ENCODE measurements around the gene TEX11. TPM values are rescaled to one million over a fixed set of nuclear protein-coding genes. Genes with fewer than 3 reads are reported as not detected.
A peak's percentile ranks its signal among the peaks of the same experiment; 100 is the strongest.

Gene TEX11
- total RNA-seq, 1 experiment from 2014 or later = not detected

- H3K27me3 ChIP-seq (replicated peaks; ENCODE audit: insufficient read depth, low read depth, low read length, poor library complexity) = no peaks in the 10 kb centered on the region
- H3K4me1 ChIP-seq (ENCODE audit: insufficient read depth, low read length, poor library complexity, severe bottlenecking) = peaks cover 7% of the 10 kb centered on the region
- no peak overlapping the region for H3K4me3 ChIP-seq (ENCODE audit: low read depth, low read length, poor library complexity, severe bottlenecking)
- no peak overlapping the region for H3K27ac ChIP-seq (ENCODE audit: low read depth, low read length, poor library complexity, severe bottlenecking)
- TF ChIP-seq EZH2 (IDR thresholded peaks at IDR 0.05; ENCODE audit: borderline replicate concordance, low read depth, low read length, poor library complexity, severe bottlenecking) (no peak), CTCF (conservative IDR thresholded peaks at IDR 0.05; ENCODE audit: low read depth, low read length) (no peak)
- ChIA-PET CTCF (no interaction called here), POLR2A (ENCODE audit: low non-redundant PET) (no interaction called here)
- BruUV-seq (replicated peaks) = no TSS peak
- DNase-seq (ENCODE audit: low spot score) = peak; percentile 23
- intact Hi-C loops (cut with micrococcal nuclease; ENCODE audit: unreplicated experiment) = loop anchor here (5.0 kb wide), 1 partner anchor 156 kb away; no protein-coding TSS in a partner anchor
- H3K9me3 ChIP-seq (ENCODE audit: low read depth, low read length, poor library complexity, severe bottlenecking) = no peaks in the 10 kb centered on the region
- H3K36me3 ChIP-seq (ENCODE audit: insufficient read depth, low read length, poor library complexity, severe bottlenecking) = no peaks in the 10 kb centered on the region
Observed at GRCh38 chrX:70508296-70508911, 400.1 kb downstream of the TEX11 start.

GRCh38 chrX:70505451-70505841 lies 403.1 kb downstream of the TEX11 start:
- ChIA-PET CTCF (no interaction called here), POLR2A (ENCODE audit: low non-redundant PET) (no interaction called here)
- Histone ChIP-seq H3K27me3 (replicated peaks; ENCODE audit: insufficient read depth, low read depth, low read length, poor library complexity) (no peaks in the 10 kb centered on the region), H3K4me1 (ENCODE audit: insufficient read depth, low read length, poor library complexity, severe bottlenecking) (peaks cover 7% of the 10 kb centered on the region), H3K36me3 (ENCODE audit: insufficient read depth, low read length, poor library complexity, severe bottlenecking) (no peaks in the 10 kb centered on the region), H3K9me3 (ENCODE audit: low read depth, low read length, poor library complexity, severe bottlenecking) (no peaks in the 10 kb centered on the region), H3K27ac (ENCODE audit: low read depth, low read length, poor library complexity, severe bottlenecking) (no peak overlapping the region), H3K4me3 (ENCODE audit: low read depth, low read length, poor library complexity, severe bottlenecking) (no peak overlapping the region)
- no peak for DNase-seq (ENCODE audit: low spot score)
- BruUV-seq (replicated peaks) = no TSS peak
- intact Hi-C loops (cut with micrococcal nuclease; ENCODE audit: unreplicated experiment) = loop anchor here (5.0 kb wide), 1 partner anchor 153 kb away; no protein-coding TSS in a partner anchor
- TF ChIP-seq CTCF (conservative IDR thresholded peaks at IDR 0.05; ENCODE audit: low read depth, low read length) (no peak), EZH2 (IDR thresholded peaks at IDR 0.05; ENCODE audit: borderline replicate concordance, low read depth, low read length, poor library complexity, severe bottlenecking) (no peak)

GRCh38 chrX:70504772-70505450 lies 403.6 kb downstream of the TEX11 start:
- Histone ChIP-seq H3K9me3 (ENCODE audit: low read depth, low read length, poor library complexity, severe bottlenecking) (no peaks in the 10 kb centered on the region), H3K27ac (ENCODE audit: low read depth, low read length, poor library complexity, severe bottlenecking) (no peak overlapping the region), H3K4me1 (ENCODE audit: insufficient read depth, low read length, poor library complexity, severe bottlenecking) (peaks cover 7% of the 10 kb centered on the region), H3K27me3 (replicated peaks; ENCODE audit: insufficient read depth, low read depth, low read length, poor library complexity) (no peaks in the 10 kb centered on the region), H3K4me3 (ENCODE audit: low read depth, low read length, poor library complexity, severe bottlenecking) (no peak overlapping the region), H3K36me3 (ENCODE audit: insufficient read depth, low read length, poor library complexity, severe bottlenecking) (peaks cover 2% of the 10 kb centered on the region)
- no TSS peak for BruUV-seq (replicated peaks)
- ChIA-PET CTCF (no interaction called here), POLR2A (ENCODE audit: low non-redundant PET) (no interaction called here)
- no peak for DNase-seq (ENCODE audit: low spot score)
- TF ChIP-seq CTCF (conservative IDR thresholded peaks at IDR 0.05; ENCODE audit: low read depth, low read length) (no peak), EZH2 (IDR thresholded peaks at IDR 0.05; ENCODE audit: borderline replicate concordance, low read depth, low read length, poor library complexity, severe bottlenecking) (no peak)
- intact Hi-C loops (cut with micrococcal nuclease; ENCODE audit: unreplicated experiment) = loop anchor here (5.0 kb wide), 1 partner anchor 153 kb away; no protein-coding TSS in a partner anchor
